Measurements from ENCODE around the gene SEMA5B. TPM values are rescaled to one million over a fixed set of nuclear protein-coding genes. Genes with fewer than 3 reads are reported as not detected.

Gene SEMA5B
- total RNA-seq, 1 experiment from 2014 or later, result 9.4 TPM

DNA sequence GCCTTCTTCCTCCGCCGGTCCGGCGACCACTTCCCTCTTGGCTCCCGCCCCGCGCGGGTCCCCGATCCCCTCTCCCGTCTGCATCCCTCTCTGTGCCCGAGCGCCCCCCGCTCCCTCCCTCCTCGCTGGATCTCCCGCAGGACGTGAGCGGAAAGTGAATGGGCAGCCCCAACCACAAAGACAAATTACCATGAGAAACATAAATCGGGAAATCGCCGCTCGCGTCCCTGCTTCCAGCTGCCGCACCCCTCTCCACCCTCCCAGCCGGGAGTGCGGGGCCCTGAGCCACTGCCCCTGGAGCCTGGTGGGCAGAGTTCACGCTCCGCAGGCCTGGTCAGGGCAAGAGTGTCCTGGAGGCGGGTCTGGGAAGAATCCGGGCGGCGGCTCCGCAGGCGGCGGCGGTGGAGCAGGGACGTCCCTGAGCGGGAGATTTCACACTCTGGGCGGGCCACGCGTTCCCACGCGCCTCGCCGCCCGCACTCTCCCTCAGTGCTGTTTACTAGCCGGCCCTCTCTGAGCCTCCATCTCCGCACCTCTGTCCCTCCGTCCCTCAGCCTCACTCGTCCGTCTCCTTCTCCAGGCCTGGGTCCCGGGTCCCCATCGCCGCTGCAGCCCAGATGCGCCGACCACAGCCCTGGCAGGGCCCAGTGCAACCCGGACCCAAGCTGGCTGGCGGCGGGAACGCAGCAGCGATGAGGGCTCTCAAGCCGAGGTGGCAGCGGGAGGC, 835 bp downstream of the SEMA5B start:
- no peak overlapping the region for H4K91ac ChIP-seq (ENCODE audit: insufficient read length, low read depth, low read length)
- peaks cover 0 to 6% (median 0%) of the 10 kb centered on the region in 3 experiments; a peak in 3 of 7 replicates for H3K36me3 Mint-ChIP-seq (ENCODE audit: insufficient read depth in 1 of 3, low read depth in 3 of 3)
- H4K5ac ChIP-seq (ENCODE audit: insufficient read length, low read depth, low read length), result no peak overlapping the region
- no peaks in the 10 kb centered on the region for H3K79me2 ChIP-seq (ENCODE audit: insufficient read depth, low read length)
- no peak overlapping the region for H2BK120ac ChIP-seq (ENCODE audit: low read depth, low read length, poor library complexity, severe bottlenecking)
- peaks cover 51% of the 10 kb centered on the region for H3K27me3 Mint-ChIP-seq (ENCODE audit: low read depth)
- H3K23ac ChIP-seq (ENCODE audit: insufficient read length, low read depth, low read length), result no peak overlapping the region
- H3K23me2 ChIP-seq (ENCODE audit: insufficient read length, low read depth, low read length, poor library complexity, severe bottlenecking), result peaks cover 23% of the 10 kb centered on the region
- peak overlapping the region; percentile 84 to 94 for H3K4me3 Mint-ChIP-seq
- no peaks in the 10 kb centered on the region for H3K9me3 ChIP-seq (ENCODE audit: control insufficient read depth, low read depth, low read length)
- no peaks in the 10 kb centered on the region for H3K79me1 ChIP-seq (ENCODE audit: insufficient read depth, low read depth, low read length, poor library complexity, severe bottlenecking)
- no peak overlapping the region for H2BK20ac ChIP-seq (ENCODE audit: low read depth, low read length, poor library complexity, severe bottlenecking)
- H3K18ac ChIP-seq (ENCODE audit: insufficient read length, low read depth, low read length), result no peak overlapping the region
- no peak overlapping the region for H2BK12ac ChIP-seq (ENCODE audit: insufficient read length, low read depth, low read length)
- H3K4me1 ChIP-seq (ENCODE audit: insufficient read depth, low read length), result peaks cover 15% of the 10 kb centered on the region; the same call in 1 of the 2 replicates
- no peak overlapping the region for H3T11ph ChIP-seq (ENCODE audit: low read length)
- no peak overlapping the region for H3K56ac ChIP-seq (ENCODE audit: insufficient read length, low read depth, low read length)
- DNase-seq, result peak; percentile 62
- H4K20me1 ChIP-seq (ENCODE audit: control insufficient read depth, insufficient read depth, insufficient read length), result no peaks in the 10 kb centered on the region
- no peak overlapping the region for H3K9ac ChIP-seq (ENCODE audit: extremely low read depth, insufficient read length, low read length)
- H3K27ac Mint-ChIP-seq, result peak overlapping the region in 1 of 3 experiments; percentile 86; a peak in 1 of 7 replicates
- no peak overlapping the region for H2BK15ac ChIP-seq (ENCODE audit: low read depth, low read length)
- TF ChIP-seq, protein P1, sequence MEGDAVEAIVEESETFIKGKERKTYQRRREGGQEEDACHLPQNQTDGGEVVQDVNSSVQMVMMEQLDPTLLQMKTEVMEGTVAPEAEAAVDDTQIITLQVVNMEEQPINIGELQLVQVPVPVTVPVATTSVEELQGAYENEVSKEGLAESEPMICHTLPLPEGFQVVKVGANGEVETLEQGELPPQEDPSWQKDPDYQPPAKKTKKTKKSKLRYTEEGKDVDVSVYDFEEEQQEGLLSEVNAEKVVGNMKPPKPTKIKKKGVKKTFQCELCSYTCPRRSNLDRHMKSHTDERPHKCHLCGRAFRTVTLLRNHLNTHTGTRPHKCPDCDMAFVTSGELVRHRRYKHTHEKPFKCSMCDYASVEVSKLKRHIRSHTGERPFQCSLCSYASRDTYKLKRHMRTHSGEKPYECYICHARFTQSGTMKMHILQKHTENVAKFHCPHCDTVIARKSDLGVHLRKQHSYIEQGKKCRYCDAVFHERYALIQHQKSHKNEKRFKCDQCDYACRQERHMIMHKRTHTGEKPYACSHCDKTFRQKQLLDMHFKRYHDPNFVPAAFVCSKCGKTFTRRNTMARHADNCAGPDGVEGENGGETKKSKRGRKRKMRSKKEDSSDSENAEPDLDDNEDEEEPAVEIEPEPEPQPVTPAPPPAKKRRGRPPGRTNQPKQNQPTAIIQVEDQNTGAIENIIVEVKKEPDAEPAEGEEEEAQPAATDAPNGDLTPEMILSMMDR (conservative IDR thresholded peaks at IDR 0.05), result no peak
- peaks cover 40 to 51% of the 10 kb centered on the region in 2 experiments for H3K4me1 Mint-ChIP-seq
- no peak overlapping the region for H3K4ac ChIP-seq (ENCODE audit: low read depth, low read length)
- no peak overlapping the region for H2AFZ ChIP-seq (ENCODE audit: low read length)
- H3K9me3 Mint-ChIP-seq, result no peaks in the 10 kb centered on the region; a peak in 1 of 5 replicates
- H2AK5ac ChIP-seq (ENCODE audit: insufficient read length, low read length), result no peak overlapping the region
- H3K14ac ChIP-seq (ENCODE audit: insufficient read depth, low read length), result peak overlapping the region; percentile 14; the same call in 1 of the 2 replicates
- H3K27me3 ChIP-seq (ENCODE audit: insufficient read depth, low read length), result peaks cover 11% of the 10 kb centered on the region
- no peak overlapping the region for H4K8ac ChIP-seq (replicated peaks; ENCODE audit: insufficient read length, low read depth, low read length)
- H2BK5ac ChIP-seq (ENCODE audit: insufficient read length, low read length), result no peak overlapping the region
- WGBS (ENCODE audit: extremely low coverage, insufficient read length, low lambda C conversion rate), result no CpG with 5 or more reads among the region's 62 CpGs
- no peak overlapping the region for H3K27ac ChIP-seq (ENCODE audit: insufficient read length, low read depth, low read length)
- peak overlapping the region; percentile 97 for H3K4me2 ChIP-seq (ENCODE audit: insufficient read depth, insufficient read length, low read length)

Measured in H9 (cell line).